Transverse colon (tissue), 3 donors: ENCODE measurements around the gene TTC21A.

Experiments
- EP300 ChIP-seq: sonication (generic); formaldehyde crosslinking; IDR thresholded peaks from one replicate; pipeline ENCODE4 v1.6.1; 2017; ENCODE audit warnings: antibody characterized with exemption, low read depth
- POLR2A ChIP-seq: fragments of 450-650 bp; IDR thresholded peaks from one replicate; pipeline ENCODE4 v1.6.1; 2016; ENCODE audit warnings: antibody characterized with exemption, mild to moderate bottlenecking, moderate library complexity
- TF ChIP-seq, protein P1 (sequence below), 5 experiments: fragments of 200-600 bp in 3 of 5; fragments of 450-650 bp in 2 of 5; sonication (generic) in 3 of 5; IDR thresholded peaks; 1 replicate in 2 of 5; 2 replicates in 3 of 5; pipeline ENCODE4 v1.5.1; 2016 to 2017; ENCODE audit warnings: antibody characterized with exemption in 5 of 5, inconsistent platforms in 3 of 5, mild to moderate bottlenecking in 2 of 5, moderate library complexity in 1 of 5

- no peak for TF ChIP-seq POLR2A
- TF ChIP-seq, protein P1, sequence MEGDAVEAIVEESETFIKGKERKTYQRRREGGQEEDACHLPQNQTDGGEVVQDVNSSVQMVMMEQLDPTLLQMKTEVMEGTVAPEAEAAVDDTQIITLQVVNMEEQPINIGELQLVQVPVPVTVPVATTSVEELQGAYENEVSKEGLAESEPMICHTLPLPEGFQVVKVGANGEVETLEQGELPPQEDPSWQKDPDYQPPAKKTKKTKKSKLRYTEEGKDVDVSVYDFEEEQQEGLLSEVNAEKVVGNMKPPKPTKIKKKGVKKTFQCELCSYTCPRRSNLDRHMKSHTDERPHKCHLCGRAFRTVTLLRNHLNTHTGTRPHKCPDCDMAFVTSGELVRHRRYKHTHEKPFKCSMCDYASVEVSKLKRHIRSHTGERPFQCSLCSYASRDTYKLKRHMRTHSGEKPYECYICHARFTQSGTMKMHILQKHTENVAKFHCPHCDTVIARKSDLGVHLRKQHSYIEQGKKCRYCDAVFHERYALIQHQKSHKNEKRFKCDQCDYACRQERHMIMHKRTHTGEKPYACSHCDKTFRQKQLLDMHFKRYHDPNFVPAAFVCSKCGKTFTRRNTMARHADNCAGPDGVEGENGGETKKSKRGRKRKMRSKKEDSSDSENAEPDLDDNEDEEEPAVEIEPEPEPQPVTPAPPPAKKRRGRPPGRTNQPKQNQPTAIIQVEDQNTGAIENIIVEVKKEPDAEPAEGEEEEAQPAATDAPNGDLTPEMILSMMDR (IDR thresholded peaks at IDR 0.05): no peak
- no peak for TF ChIP-seq EP300
These were observed 40.2 kb upstream of the TTC21A start for GRCh38 chr3:39067286-39067685.
